GM21619 (cell line): ENCODE measurements around the gene ATP2C2.
"Not testable (repeated sequence)": the region's sequence is repeated elsewhere in the genome, so short reads cannot be mapped to it uniquely, and the experiment has no call there.

Source experiments
- ATAC-seq: cut with Tn5 transposase; IDR thresholded peaks from one replicate; pipeline ENCODE4 v1.9.1; 2021; ENCODE audit not compliant: unreplicated experiment

ATP2C2 gene

GRCh38 chr16:84368308-84368996 lies at the start of gene ATP2C2:
Gene ATP2C2 (plus strand): TSS chr16:84368538. CDS start chr16:84368616, 78 bp downstream.
- ATAC-seq, result no peak

- ATAC-seq, result no peak
Observed at GRCh38 chr16:84319146-84319760, 49.1 kb upstream of the ATP2C2 start.

GRCh38 chr16:84320511-84320910 lies 47.8 kb upstream of the ATP2C2 start:
- ATAC-seq, result no peak

GRCh38 chr16:84321932-84322331 lies 46.4 kb upstream of the ATP2C2 start:
- ATAC-seq, result no peak

- no peak for ATAC-seq
Observed at GRCh38 chr16:84322749-84323148, 45.6 kb upstream of the ATP2C2 start.

- ATAC-seq, result no peak
Observed at GRCh38 chr16:84323606-84324005, 44.7 kb upstream of the ATP2C2 start.

GRCh38 chr16:84324434-84325262 lies 43.7 kb upstream of the ATP2C2 start:
- no peak for ATAC-seq

- ATAC-seq, result no peak
Observed at GRCh38 chr16:84326545-84326944, 41.8 kb upstream of the ATP2C2 start.

- ATAC-seq, result no peak
Observed at GRCh38 chr16:84327926-84328505, 40.3 kb upstream of the ATP2C2 start.

GRCh38 chr16:84329016-84329415 lies 39.3 kb upstream of the ATP2C2 start:
- ATAC-seq, result no peak

GRCh38 chr16:84329843-84330684 lies 38.3 kb upstream of the ATP2C2 start:
- ATAC-seq, result no peak

- no peak for ATAC-seq
Observed at GRCh38 chr16:84330685-84331050, 37.7 kb upstream of the ATP2C2 start.

- no peak for ATAC-seq
Observed at GRCh38 chr16:84331998-84332780, 36.1 kb upstream of the ATP2C2 start.

- ATAC-seq, result no peak
Observed at GRCh38 chr16:84332975-84333684, 35.2 kb upstream of the ATP2C2 start.

- ATAC-seq, result no peak
Observed at GRCh38 chr16:84334058-84334457, 34.3 kb upstream of the ATP2C2 start.

- ATAC-seq, result no peak
Observed at GRCh38 chr16:84334482-84334881, 33.9 kb upstream of the ATP2C2 start.

- not testable (repeated sequence) for ATAC-seq
Observed at GRCh38 chr16:84337236-84337635, 31.1 kb upstream of the ATP2C2 start.

GRCh38 chr16:84339311-84339710 lies 29.0 kb upstream of the ATP2C2 start:
- no peak for ATAC-seq

- ATAC-seq, result no peak
Observed at GRCh38 chr16:84339766-84340165, 28.6 kb upstream of the ATP2C2 start.
